Stimulated activated CD4-positive, alpha-beta T cell treated with anti-CD3 and anti-CD28 coated beads, Interleukin-4, amount 100 ng/mL, for 48 hours (primary cell): ENCODE data around the gene PIGQ.

ENCODE experiments used
- DNase-seq, 2 donors: peaks; one replicate each; pipeline ENCODE4 v3.0.0-alpha.2; 2020; ENCODE audit warnings: low read depth in 2 of 2

PIGQ gene

DNA sequence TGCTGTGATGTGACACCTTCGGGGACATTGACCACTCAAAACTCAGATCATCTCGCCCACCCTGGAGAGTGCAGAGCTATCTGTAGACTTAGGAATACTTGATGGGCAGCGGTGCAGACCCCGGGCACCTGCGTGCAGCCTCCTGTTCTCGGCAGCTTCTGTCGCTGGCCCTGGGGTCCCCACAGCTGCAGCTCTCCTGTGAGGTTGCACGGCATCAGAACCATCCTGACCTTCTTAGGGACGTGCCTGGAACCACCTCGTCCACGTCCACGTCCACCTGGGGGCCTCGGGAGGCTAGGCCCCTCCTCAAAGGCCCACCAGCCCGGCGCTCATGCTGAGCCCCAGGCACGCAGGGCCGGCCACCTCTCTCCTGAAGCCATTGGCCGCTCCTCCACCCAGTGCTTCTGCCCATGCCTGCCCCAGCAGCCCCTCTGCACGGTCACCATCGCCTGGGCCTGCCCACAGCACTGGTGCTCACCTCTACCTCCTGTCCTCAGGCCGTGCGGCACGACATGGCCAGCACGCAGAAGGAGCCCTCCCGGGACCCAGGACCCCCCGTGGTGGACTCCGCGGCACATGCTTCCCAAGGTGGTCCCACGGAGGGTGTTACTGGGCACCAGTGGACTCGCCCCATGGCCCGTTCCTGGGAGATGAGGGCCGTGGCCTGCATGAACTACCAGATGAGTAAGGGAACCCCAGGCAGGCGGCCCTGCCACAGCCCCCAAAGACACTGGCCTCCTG, 58.7 kb downstream of the PIGQ start:
- DNase-seq = no peak

DNA sequence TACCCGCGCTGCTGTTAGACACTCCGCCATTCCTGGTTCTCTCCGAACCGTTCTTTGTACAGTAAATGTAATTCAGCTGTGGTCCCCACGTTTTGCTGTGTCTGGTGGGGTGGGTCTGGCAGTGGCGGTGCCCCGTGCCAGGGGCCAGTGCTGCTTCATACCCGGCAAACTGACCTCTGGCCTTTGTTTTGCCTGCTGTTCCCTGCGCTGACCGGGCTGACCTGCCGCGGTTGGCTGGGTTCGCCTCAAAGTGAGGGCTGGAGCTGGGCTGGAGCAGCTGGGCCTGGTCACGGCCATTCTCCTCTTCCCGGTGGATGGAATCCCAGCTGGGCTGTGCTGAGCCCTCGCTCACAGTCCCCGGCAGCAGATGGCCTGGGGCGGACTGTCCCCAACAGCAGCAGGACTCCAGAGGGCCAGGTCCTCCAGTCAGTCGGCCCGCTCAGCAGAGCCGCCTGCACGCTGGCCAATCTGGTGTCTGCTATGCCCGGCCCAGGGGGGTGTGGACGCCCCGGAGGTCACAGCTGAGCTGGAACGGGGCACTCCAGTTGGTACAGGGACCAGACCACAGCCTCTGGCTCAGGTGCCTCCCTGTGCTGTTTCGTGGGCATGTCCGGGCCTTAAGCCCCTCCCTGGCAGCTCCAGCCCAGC, 59.5 kb downstream of the PIGQ start:
- DNase-seq = no peak

DNA sequence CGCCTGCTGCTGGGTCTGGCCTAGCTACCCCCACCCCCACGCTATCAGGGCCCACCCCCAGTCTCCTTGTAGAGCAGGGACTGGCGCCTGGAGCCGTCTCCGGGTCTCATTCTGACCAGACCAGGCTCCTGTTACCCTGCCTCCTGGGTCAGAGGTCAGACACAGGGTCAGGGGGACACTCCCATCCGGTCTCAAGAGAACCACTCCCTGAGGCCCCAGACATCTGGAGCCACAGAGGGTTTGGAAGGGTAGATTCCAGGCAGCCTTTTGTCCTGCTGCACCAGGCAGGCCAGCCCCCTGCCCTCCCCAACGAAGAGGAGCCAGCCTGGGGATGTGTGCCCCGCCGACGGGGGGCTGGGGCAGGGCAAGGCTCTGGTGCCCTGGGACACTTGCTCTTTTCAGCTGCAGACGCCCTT, 60.1 kb downstream of the PIGQ start:
- no peak for DNase-seq

DNA sequence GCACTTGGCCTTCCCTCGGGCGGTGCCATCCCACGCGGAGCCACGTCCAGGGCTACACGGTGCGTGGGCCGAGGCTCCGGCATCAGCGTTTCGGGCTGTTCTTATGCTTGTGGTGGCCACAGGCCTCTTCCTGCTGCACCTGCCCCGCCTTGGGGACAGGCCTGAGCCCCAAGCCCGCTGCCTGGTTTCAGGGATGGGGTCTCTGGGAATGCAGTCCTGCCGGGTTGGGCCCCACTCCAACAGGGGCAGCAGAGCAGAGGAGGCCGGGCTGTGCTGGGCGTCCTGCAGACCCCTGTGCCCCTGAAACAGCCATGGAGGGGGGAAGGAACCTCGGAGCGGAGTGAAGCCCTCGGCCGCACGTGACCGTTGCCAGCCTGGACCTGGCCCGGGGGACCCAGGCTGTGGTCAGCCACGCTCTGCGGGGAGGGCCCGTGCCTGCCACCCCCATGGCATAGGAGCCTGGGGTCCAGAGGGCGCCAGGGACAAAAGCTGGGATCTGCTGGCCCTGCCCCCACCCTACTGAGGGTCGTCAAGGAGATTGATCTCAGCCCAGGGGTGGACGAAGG, 60.6 kb downstream of the PIGQ start:
- no peak for DNase-seq

DNA sequence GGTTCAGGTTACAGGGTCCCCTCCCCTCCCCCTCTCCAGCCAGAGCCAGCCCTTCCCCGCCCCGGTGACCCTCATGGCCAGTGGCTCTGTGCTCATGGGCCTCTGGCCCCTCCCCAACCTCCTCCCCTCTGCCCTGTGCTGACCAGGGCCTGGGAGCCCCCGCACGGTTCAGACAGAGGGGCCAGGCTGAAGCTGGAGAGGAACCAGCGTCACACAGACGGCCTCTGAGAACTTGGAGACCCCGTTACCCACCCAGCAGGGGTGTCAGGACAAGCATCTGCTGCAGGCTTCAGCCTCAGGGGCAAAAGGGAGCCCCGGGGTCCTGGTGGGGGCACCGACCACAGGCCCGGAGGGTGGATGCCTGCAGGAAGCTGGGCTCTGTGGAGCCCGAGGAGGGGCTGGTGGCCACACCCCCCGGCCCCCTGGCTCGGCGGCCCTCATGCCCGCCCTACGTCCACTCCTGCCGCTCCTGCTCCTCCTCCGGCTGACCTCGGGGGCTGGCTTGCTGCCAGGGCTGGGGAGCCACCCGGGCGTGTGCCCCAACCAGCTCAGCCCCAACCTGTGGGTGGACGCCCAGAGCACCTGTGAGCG, 61.1 kb downstream of the PIGQ start, which contains the start of gene WFIKKN1:
WFIKKN1 (plus strand) TSS at position 171 of the 591 bp plus-strand sequence; CDS start at position 440, 269 bp downstream.
- DNase-seq = no peak

DNA sequence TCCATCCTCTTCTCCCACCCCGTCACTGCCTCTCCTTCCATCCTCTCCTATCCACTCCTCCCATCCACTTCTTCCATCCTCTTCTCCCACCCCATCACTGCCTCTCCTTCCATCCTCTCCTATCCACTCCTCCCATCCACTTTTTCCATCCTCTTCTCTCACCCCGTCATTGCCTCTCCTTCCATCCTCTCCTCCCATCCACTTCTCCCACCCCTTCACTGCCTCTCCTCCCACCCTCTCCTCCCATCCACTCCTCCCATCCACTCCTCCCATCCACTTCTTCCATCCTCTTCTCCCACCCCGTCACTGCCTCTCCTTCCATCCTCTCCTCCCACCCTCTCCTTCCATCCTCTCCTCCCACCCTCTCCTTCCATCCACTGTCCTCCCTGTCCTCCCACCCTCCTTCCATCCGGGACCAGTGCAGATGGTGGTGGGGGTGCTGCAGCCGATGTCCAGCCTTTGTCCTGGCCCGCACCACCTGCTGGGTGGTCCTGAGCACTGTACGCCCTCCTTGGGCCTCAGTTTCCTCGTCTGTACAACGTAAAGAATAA, 62.1 kb downstream of the PIGQ start:
- DNase-seq = no peak

DNA sequence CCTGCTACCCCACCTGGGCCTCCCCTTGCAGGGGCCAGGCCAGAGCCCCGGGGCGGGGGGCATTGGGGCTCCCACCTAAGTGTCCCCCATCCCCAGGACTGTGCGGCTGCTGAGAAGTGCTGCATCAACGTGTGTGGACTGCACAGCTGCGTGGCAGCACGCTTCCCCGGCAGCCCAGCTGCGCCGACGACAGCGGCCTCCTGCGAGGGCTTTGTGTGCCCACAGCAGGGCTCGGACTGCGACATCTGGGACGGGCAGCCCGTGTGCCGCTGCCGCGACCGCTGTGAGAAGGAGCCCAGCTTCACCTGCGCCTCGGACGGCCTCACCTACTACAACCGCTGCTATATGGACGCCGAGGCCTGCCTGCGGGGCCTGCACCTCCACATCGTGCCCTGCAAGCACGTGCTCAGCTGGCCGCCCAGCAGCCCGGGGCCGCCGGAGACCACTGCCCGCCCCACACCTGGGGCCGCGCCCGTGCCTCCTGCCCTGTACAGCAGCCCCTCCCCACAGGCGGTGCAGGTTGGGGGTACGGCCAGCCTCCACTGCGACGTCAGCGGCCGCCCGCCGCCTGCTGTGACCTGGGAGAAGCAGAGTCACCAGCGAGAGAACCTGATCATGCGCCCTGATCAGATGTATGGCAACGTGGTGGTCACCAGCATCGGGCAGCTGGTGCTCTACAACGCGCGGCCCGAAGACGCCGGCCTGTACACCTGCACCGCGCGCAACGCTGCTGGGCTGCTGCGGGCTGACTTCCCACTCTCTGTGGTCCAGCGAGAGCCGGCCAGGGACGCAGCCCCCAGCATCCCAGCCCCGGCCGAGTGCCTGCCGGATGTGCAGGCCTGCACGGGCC, 62.9 kb downstream of the PIGQ start:
- DNase-seq = no peak

DNA sequence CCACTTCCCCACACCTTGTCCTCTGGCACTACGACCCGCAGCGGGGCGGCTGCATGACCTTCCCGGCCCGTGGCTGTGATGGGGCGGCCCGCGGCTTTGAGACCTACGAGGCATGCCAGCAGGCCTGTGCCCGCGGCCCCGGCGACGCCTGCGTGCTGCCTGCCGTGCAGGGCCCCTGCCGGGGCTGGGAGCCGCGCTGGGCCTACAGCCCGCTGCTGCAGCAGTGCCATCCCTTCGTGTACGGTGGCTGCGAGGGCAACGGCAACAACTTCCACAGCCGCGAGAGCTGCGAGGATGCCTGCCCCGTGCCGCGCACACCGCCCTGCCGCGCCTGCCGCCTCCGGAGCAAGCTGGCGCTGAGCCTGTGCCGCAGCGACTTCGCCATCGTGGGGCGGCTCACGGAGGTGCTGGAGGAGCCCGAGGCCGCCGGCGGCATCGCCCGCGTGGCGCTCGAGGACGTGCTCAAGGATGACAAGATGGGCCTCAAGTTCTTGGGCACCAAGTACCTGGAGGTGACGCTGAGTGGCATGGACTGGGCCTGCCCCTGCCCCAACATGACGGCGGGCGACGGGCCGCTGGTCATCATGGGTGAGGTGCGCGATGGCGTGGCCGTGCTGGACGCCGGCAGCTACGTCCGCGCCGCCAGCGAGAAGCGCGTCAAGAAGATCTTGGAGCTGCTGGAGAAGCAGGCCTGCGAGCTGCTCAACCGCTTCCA, 63.7 kb downstream of the PIGQ start:
- DNase-seq = no peak
